ENCODE measurements around the gene ITPR2.

- TF ChIP-seq POLR2A (IDR thresholded peaks at IDR 0.05; ENCODE audit: low read depth, low read length) (no peak), POLR2AphosphoS5 (IDR thresholded peaks at IDR 0.05; ENCODE audit: low read depth, low read length) (no peak)
Observed at GRCh38 chr12:26629864-26630263, 203.1 kb downstream of the ITPR2 start.

Data from GM12892 (cell line).